Glutamatergic neuron (in vitro differentiated cells): ENCODE measurements around the gene GMIP. TPM values are rescaled to one million over a fixed set of nuclear protein-coding genes. Genes with fewer than 3 reads are reported as not detected.

Experiments
- DNase-seq: peaks from one replicate; pipeline ENCODE4 v3.0.0; 2022
- H3K27ac Mint-ChIP-seq: one replicate; pipeline ENCODE4 v1.8.0; 2020; ENCODE audit warnings: mild to moderate bottlenecking, mixed read lengths, inconsistent platforms; ENCODE audit not compliant: unreplicated experiment
- H3K27me3 Mint-ChIP-seq: one replicate; pipeline ENCODE4 v1.8.0; 2020; ENCODE audit warnings: mild to moderate bottlenecking, moderate library complexity, mixed read lengths, inconsistent platforms; ENCODE audit not compliant: unreplicated experiment
- H3K36me3 Mint-ChIP-seq: one replicate; pipeline ENCODE4 v1.8.0; 2020; ENCODE audit warnings: mild to moderate bottlenecking, mixed read lengths, inconsistent platforms; ENCODE audit not compliant: unreplicated experiment
- H3K4me1 Mint-ChIP-seq: one replicate; pipeline ENCODE4 v1.8.0; 2020; ENCODE audit warnings: mild to moderate bottlenecking, low read depth, mixed read lengths, inconsistent platforms; ENCODE audit not compliant: unreplicated experiment
- H3K4me3 Mint-ChIP-seq: one replicate; pipeline ENCODE4 v1.8.0; 2020; ENCODE audit warnings: mild to moderate bottlenecking, mixed read lengths, inconsistent platforms; ENCODE audit not compliant: unreplicated experiment
- H3K9me3 Mint-ChIP-seq: one replicate; pipeline ENCODE4 v1.8.0; 2020; ENCODE audit warnings: mild to moderate bottlenecking, moderate library complexity, mixed read lengths, inconsistent platforms; ENCODE audit not compliant: unreplicated experiment
- total RNA-seq: library from RNA; stranded (reverse); fragmentation: NEBNext Ultra II Directional; extraction: Animal tissue kit (Norgen Biotek cat#: 25700); gene quantifications from one replicate; pipeline ENCODE4 v1.2.1, GENCODE V29; 2021; ENCODE audit not compliant: unreplicated experiment
- TF ChIP-seq, protein P1 (sequence below): fragments of 200-600 bp; sonication (generic); IDR thresholded peaks from one replicate; pipeline ENCODE4 v1.5.0; 2021; ENCODE audit not compliant: partially characterized antibody, unreplicated experiment

Gene GMIP
- total RNA-seq, 1 donor from 2014 or later: 204 TPM

DNA sequence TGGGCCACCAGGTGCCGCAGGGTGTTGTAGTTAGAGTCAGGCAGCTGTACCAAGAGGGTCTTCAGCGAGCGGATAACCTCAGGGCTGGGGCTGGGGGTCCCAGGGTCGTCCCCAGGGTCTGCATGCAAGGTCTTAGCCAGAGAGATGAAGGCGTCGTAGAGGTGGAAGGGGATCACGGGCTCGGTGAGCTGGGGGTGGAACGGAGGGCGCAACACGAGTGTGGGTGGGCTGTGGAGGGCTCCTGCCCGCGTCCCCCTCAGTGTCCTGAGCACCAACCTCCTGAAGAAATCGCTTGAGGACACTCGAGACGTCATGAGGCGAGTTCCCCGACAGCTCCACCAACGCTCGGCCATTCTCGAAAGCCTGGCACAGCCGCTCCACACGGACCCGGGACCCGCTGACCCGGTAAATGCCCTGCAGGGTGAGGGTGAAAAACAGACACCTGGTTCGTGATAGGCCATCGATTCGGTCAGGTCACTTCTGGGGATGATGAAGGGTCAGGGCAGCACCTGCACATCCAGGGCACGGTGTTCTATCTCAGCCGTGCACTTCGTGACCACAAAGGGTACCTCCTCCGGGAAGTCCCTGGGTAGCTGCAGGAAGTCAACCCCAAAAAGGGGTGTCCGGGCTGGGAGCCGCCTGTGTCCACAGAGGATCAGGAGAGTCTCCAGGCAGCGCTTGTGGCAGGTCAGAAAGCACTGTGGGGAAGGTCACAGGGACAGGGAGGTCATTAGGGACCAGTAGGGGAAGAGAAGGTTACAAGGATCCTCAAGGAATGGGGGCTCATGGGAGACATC, 8.7 kb downstream of the GMIP start:
- no peak overlapping the region for H3K4me3 Mint-ChIP-seq
- TF ChIP-seq, protein P1, sequence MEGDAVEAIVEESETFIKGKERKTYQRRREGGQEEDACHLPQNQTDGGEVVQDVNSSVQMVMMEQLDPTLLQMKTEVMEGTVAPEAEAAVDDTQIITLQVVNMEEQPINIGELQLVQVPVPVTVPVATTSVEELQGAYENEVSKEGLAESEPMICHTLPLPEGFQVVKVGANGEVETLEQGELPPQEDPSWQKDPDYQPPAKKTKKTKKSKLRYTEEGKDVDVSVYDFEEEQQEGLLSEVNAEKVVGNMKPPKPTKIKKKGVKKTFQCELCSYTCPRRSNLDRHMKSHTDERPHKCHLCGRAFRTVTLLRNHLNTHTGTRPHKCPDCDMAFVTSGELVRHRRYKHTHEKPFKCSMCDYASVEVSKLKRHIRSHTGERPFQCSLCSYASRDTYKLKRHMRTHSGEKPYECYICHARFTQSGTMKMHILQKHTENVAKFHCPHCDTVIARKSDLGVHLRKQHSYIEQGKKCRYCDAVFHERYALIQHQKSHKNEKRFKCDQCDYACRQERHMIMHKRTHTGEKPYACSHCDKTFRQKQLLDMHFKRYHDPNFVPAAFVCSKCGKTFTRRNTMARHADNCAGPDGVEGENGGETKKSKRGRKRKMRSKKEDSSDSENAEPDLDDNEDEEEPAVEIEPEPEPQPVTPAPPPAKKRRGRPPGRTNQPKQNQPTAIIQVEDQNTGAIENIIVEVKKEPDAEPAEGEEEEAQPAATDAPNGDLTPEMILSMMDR: no peak
- peaks cover 7% of the 10 kb centered on the region for H3K4me1 Mint-ChIP-seq
- H3K36me3 Mint-ChIP-seq: peaks cover 21% of the 10 kb centered on the region
- H3K27me3 Mint-ChIP-seq: peaks cover 11% of the 10 kb centered on the region
- no peak for DNase-seq
- H3K27ac Mint-ChIP-seq: peak overlapping the region; percentile 17
- peaks cover 10% of the 10 kb centered on the region for H3K9me3 Mint-ChIP-seq

DNA sequence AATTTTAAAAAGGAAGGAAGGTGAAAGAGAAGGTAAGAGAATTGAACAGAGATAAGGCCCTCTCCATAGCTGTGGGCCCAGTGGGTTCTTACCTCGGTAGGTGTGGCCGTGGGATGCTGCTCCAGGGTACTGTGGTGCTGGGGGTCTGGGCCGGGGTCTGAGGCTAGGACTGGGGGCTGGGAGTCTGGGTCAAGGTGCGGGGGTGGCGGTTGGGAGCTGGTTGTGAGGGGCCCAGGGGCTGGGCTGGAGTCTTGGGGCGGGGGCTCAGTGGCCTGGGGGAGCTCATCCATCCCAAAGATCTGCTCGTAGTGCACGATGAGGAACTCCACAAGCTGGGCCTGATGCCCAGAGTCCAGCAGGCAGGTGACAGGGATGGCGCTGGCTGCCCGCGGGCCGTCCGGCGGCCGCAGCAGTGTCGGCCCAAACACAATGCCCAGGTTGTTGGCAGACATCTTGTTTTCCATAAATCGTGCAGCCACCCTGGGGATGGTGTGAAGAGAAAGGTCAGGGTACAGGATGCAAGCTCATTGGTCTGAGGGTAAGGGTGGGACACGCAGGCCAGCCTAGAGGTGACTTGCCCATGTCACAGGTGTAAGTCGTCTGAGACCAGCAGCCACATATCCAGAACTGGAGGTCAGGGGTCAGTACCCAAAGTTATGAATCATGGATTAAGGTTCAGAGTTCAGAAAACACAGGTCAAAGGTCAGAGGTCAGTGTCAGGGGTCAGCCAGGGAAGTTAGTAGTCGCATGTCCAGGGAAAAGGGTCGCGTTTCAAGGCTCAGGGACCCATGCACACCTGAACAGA, 9.5 kb downstream of the GMIP start:
- H3K36me3 Mint-ChIP-seq: peaks cover 21% of the 10 kb centered on the region
- H3K27me3 Mint-ChIP-seq: peaks cover 12% of the 10 kb centered on the region
- peaks cover 11% of the 10 kb centered on the region for H3K9me3 Mint-ChIP-seq
- TF ChIP-seq, protein P1: no peak
- peaks cover 7% of the 10 kb centered on the region for H3K4me1 Mint-ChIP-seq
- no peak overlapping the region for H3K4me3 Mint-ChIP-seq
- H3K27ac Mint-ChIP-seq: peak overlapping the region; percentile 17
- DNase-seq: no peak

DNA sequence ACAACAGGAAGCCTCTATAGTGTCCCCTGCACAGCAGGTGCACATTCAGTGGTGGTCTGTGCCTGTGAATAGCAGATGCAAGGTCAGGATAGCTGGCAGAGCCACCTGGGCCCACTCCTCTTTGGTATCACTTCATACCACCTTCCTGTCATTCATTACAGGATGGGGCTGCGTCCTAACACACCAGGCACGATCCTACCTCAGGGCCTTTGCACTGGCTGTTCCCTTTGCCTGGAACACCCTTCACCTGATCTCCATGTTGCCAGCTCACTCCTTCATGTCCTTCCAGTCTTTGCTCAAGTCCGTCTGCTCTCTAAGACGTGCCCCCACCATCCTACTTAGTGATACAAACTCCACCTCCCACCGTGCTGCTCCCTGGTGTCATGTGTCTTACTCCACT, 10.8 kb downstream of the GMIP start:
- TF ChIP-seq, protein P1: no peak
- H3K9me3 Mint-ChIP-seq: peaks cover 14% of the 10 kb centered on the region
- H3K4me1 Mint-ChIP-seq: peaks cover 5% of the 10 kb centered on the region
- peak overlapping the region; percentile 59 for H3K27ac Mint-ChIP-seq
- peaks cover 21% of the 10 kb centered on the region for H3K36me3 Mint-ChIP-seq
- no peak for DNase-seq
- peak overlapping the region; percentile 6 for H3K4me3 Mint-ChIP-seq
- peaks cover 15% of the 10 kb centered on the region for H3K27me3 Mint-ChIP-seq

DNA sequence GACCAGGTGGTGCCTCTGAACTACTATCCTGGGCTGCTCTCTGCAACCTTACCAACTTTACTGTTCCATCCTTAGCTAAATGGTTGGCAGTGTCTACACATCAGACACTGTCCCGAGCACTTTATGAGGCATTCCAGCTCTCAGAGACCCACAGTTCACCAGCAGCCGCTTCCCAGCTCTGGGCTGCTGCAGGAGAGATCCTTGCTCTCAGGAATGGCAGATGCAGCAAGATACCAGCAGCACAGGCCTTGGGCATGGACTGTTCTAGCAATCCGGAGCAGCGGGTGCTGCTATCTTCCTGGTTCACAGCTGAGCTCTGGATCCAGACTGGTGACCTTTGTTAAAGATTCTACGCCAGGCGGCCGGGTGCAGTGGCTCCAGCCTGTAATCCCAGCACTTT, 12.1 kb downstream of the GMIP start:
- H3K4me3 Mint-ChIP-seq: no peak overlapping the region
- peaks cover 13% of the 10 kb centered on the region for H3K4me1 Mint-ChIP-seq
- no peak overlapping the region for H3K27ac Mint-ChIP-seq

More for the DNA sequence above, 12.1 kb downstream of the GMIP start:
- no peak for DNase-seq
- Mint-ChIP-seq H3K36me3 (peaks cover 18% of the 10 kb centered on the region), H3K27me3 (peaks cover 22% of the 10 kb centered on the region), H3K9me3 (peaks cover 21% of the 10 kb centered on the region)
- TF ChIP-seq, protein P1: no peak
